Erythroblast (primary cell): ENCODE measurements around the gene MKLN1.

Source experiments
- GATA1 ChIP-seq: IDR thresholded peaks from 2 replicates; pipeline ENCODE4 v1.6.1; 2011; ENCODE audit warnings: low read depth, mild to moderate bottlenecking, control low read depth, low read length, moderate library complexity
- POLR2A ChIP-seq: IDR thresholded peaks from 2 replicates; pipeline ENCODE4 v1.6.1; 2011; ENCODE audit warnings: mild to moderate bottlenecking, low read length

- TF ChIP-seq POLR2A, result no peak
- TF ChIP-seq GATA1, result no peak
Observed at GRCh38 chr7:131455546-131455945, 127.9 kb downstream of the MKLN1 start.
